PC-3 (cell line): ENCODE results near the gene RHEBL1. TPM values are rescaled to one million over a fixed set of nuclear protein-coding genes. Genes with fewer than 3 reads are reported as not detected.

ENCODE experiments used
- ATAC-seq: fragments of 200-7000 bp; cut with Tn5 transposase; 2 replicates; pipeline ENCODE4 v1.9.1; 2020; ENCODE audit warnings: mild to moderate bottlenecking, moderate library complexity
- BruUV-seq: library from RNA; stranded (reverse); fragments of 400-500 nt; replicated peaks from 2 replicates; lab custom pipeline; 2021; lab: Mats Ljungman, UMichigan
- CTCF ChIA-PET: fragments of 300-600 bp; sonication (Branson Sonifier 250); formaldehyde crosslinking; loops from one replicate; lab custom pipeline; 2022; ENCODE audit warnings: antibody characterized with exemption; lab: Charles Lee
- POLR2A ChIA-PET: fragments of 300-600 bp; sonication (Branson Sonifier 250); formaldehyde crosslinking; loops from one replicate; lab custom pipeline; 2022; ENCODE audit warnings: antibody characterized with exemption; ENCODE audit not compliant: unreplicated experiment; lab: Charles Lee
- DNase-seq: peaks from one replicate; pipeline ENCODE4 v3.0.0-alpha.2; 2015
- H2AFZ ChIP-seq: fragments of 300-600 bp; sonication (generic); 2 replicates; pipeline ENCODE4 v1.6.0; 2016; ENCODE audit warnings: antibody characterized with exemption, low read length
- H3F3A ChIP-seq: fragments of 300-600 bp; sonication (generic); one replicate; pipeline ENCODE4 v1.6.0; 2017; ENCODE audit warnings: antibody characterized with exemption, low read length, control low read depth, mild to moderate bottlenecking; ENCODE audit not compliant: unreplicated experiment
- H3K27ac ChIP-seq: fragments of 300-600 bp; sonication (generic); 2 replicates; pipeline ENCODE4 v1.5.1; 2016; ENCODE audit warnings: mild to moderate bottlenecking, low read length
- H3K27me3 ChIP-seq: fragments of 300-600 bp; sonication (generic); 2 replicates; pipeline ENCODE4 v1.6.1; 2016; ENCODE audit warnings: low read length, mixed read lengths
- H3K36me3 ChIP-seq: fragments of 300-600 bp; sonication (generic); 2 replicates; pipeline ENCODE4 v1.6.1; 2016; ENCODE audit warnings: low read depth, mixed run types, low read length, mixed read lengths
- H3K4me1 ChIP-seq: fragments of 300-600 bp; sonication (generic); 2 replicates; pipeline ENCODE4 v1.5.1; 2016; ENCODE audit warnings: low read length; ENCODE audit not compliant: insufficient read depth
- H3K4me2 ChIP-seq: fragments of 300-600 bp; sonication (generic); 2 replicates; pipeline ENCODE4 v1.6.0; 2016; ENCODE audit warnings: low read length
- H3K4me3 ChIP-seq: fragments of 300-600 bp; sonication (generic); 2 replicates; pipeline ENCODE4 v1.5.1; 2016; ENCODE audit warnings: mild to moderate bottlenecking, low read length, mixed read lengths
- H3K79me2 ChIP-seq: fragments of 300-600 bp; sonication (generic); 2 replicates; pipeline ENCODE4 v1.6.1; 2017; ENCODE audit warnings: low read length, mixed read lengths
- H3K9ac ChIP-seq: fragments of 300-600 bp; sonication (generic); 2 replicates; pipeline ENCODE4 v1.6.0; 2016; ENCODE audit warnings: mild to moderate bottlenecking, low read length
- H3K9me2 ChIP-seq: fragments of 300-600 bp; sonication (generic); replicated peaks from 2 replicates; pipeline ENCODE4 v1.6.1; 2016; ENCODE audit warnings: mixed run types, low read length, mixed read lengths
- H3K9me3 ChIP-seq: fragments of 300-600 bp; sonication (generic); 2 replicates; pipeline ENCODE4 v1.6.1; 2016; ENCODE audit warnings: low read length, mixed read lengths
- H4K20me1 ChIP-seq: fragments of 300-600 bp; sonication (generic); 2 replicates; pipeline ENCODE4 v1.6.1; 2016; ENCODE audit warnings: low read length, mixed read lengths
- CTCF ChIP-seq: fragments of 300-600 bp; sonication (generic); conservative IDR thresholded peaks from 2 replicates; pipeline ENCODE4 v1.5.1; 2017; ENCODE audit warnings: antibody characterized with exemption, low read depth, mild to moderate bottlenecking, low read length
- EZH2 ChIP-seq: fragments of 300-600 bp; sonication (generic); IDR thresholded peaks from one replicate; pipeline ENCODE4 v1.6.1; 2017; ENCODE audit warnings: antibody characterized with exemption, mild to moderate bottlenecking, low read length; ENCODE audit not compliant: unreplicated experiment
- EZH2phosphoT487 ChIP-seq: fragments of 300-600 bp; sonication (generic); IDR thresholded peaks from 2 replicates; pipeline ENCODE4 v1.6.1; 2018; ENCODE audit warnings: mild to moderate bottlenecking, antibody characterized with exemption, low read length, borderline replicate concordance
- intact Hi-C: fragments of 100-400 bp; cut with micrococcal nuclease; formaldehyde crosslinking; loops from 2 replicates; pipeline ENCODE4 v1.9.0; 2023
- total RNA-seq: library from RNA; depleted of rRNA; stranded (reverse); fragments of >200 nt; gene quantifications from 2 replicates; pipeline ENCODE4 v1.2.3, GENCODE V29; 2014

The RHEBL1 gene
- total RNA-seq, 1 experiment from 2014 or later = 5.0 TPM

- H3K79me2 ChIP-seq = no peaks in the 10 kb centered on the region
- DNase-seq (no peak), ATAC-seq (no peak)
- no peak overlapping the region for H3K9ac ChIP-seq
- H3F3A ChIP-seq = peaks cover 1% of the 10 kb centered on the region
- H2AFZ ChIP-seq = no peak overlapping the region
- BruUV-seq = no TSS peak
- intact Hi-C loops = no loop called here
- H3K4me1 ChIP-seq = peaks cover 4% of the 10 kb centered on the region; the same call in 1 of the 2 replicates
- no peaks in the 10 kb centered on the region for H4K20me1 ChIP-seq
- TF ChIP-seq CTCF = no peak
- no peak for TF ChIP-seq EZH2
- peaks cover 38% of the 10 kb centered on the region for H3K36me3 ChIP-seq
- ChIA-PET CTCF (interaction anchor here (0.5 kb wide), 1 partner anchor 172 kb away, joined by 3 read pairs; no protein-coding TSS in a partner anchor), POLR2A (no interaction called here)
- no peaks in the 10 kb centered on the region for H3K27me3 ChIP-seq
- H3K9me2 ChIP-seq = no peaks in the 10 kb centered on the region
- no peaks in the 10 kb centered on the region for H3K9me3 ChIP-seq
- H3K4me2 ChIP-seq = no peak overlapping the region
- H3K27ac ChIP-seq = no peak overlapping the region
- no peak overlapping the region for H3K4me3 ChIP-seq
Measured at GRCh38 chr12:49024543-49024942, 45.2 kb downstream of the RHEBL1 start.

- H3K79me2 ChIP-seq = no peaks in the 10 kb centered on the region
- no peak for TF ChIP-seq EZH2
- no peak for TF ChIP-seq EZH2phosphoT487
- no peak for TF ChIP-seq CTCF
- H3K36me3 ChIP-seq = peaks cover 31% of the 10 kb centered on the region
- H3F3A ChIP-seq = peaks cover 4% of the 10 kb centered on the region
- no peaks in the 10 kb centered on the region for H4K20me1 ChIP-seq
- no peak for DNase-seq
- no peak for ATAC-seq
- POLR2A ChIA-PET = interaction anchor here (0.7 kb wide), 1 partner anchor 25 kb away, joined by 8 read pairs; no protein-coding TSS in a partner anchor
- no peaks in the 10 kb centered on the region for H3K9me2 ChIP-seq
- H3K4me2 ChIP-seq = no peak overlapping the region
- H2AFZ ChIP-seq = no peak overlapping the region
- intact Hi-C loops = no loop called here
- BruUV-seq = no TSS peak
- no peak overlapping the region for H3K27ac ChIP-seq
- H3K4me3 ChIP-seq = no peak overlapping the region
- H3K4me1 ChIP-seq = peaks cover 7% of the 10 kb centered on the region; the same call in 1 of the 2 replicates
- CTCF ChIA-PET = interaction anchor here (0.6 kb wide), 1 partner anchor 27 kb away, joined by 5 read pairs; no protein-coding TSS in a partner anchor
- H3K9ac ChIP-seq = no peak overlapping the region
- no peaks in the 10 kb centered on the region for H3K27me3 ChIP-seq
- no peaks in the 10 kb centered on the region for H3K9me3 ChIP-seq
Measured at GRCh38 chr12:49023812-49024211, 46.0 kb downstream of the RHEBL1 start.

GRCh38 chr12:49022558-49023178 lies 47.1 kb downstream of the RHEBL1 start:
- Histone ChIP-seq H3K27ac (no peak overlapping the region), H3K27me3 (no peaks in the 10 kb centered on the region), H4K20me1 (no peaks in the 10 kb centered on the region), H2AFZ (no peak overlapping the region), H3F3A (peaks cover 4% of the 10 kb centered on the region), H3K4me1 (peaks cover 9% of the 10 kb centered on the region), H3K9ac (no peak overlapping the region), H3K36me3 (peaks cover 28% of the 10 kb centered on the region), H3K9me2 (no peaks in the 10 kb centered on the region), H3K4me3 (no peak overlapping the region), H3K9me3 (no peaks in the 10 kb centered on the region), H3K4me2 (no peak overlapping the region), H3K79me2 (peaks cover 7% of the 10 kb centered on the region)
- DNase-seq (no peak), ATAC-seq (no peak)
- CTCF ChIA-PET = no interaction called here
- intact Hi-C loops = no loop called here
- TF ChIP-seq CTCF = no peak
- TF ChIP-seq EZH2 = no peak
- no peak for TF ChIP-seq EZH2phosphoT487
- BruUV-seq = no TSS peak
- POLR2A ChIA-PET = no interaction called here
